GM12865 (cell line): ENCODE measurements around the gene ARHGEF40.
A peak's percentile ranks its signal among the peaks of the same experiment; 100 is the strongest.

Experiments used
- DNase-seq: peaks from one replicate; pipeline ENCODE4 v3.0.0; 2010; ENCODE audit warnings: low read depth
- H3K4me3 ChIP-seq: 2 replicates; pipeline ENCODE4 v1.5.1; 2011; ENCODE audit warnings: mild to moderate bottlenecking, low read depth, low read length, control low read depth
- TF ChIP-seq, protein P1 (sequence below): IDR thresholded peaks from 2 replicates; pipeline ENCODE4 v1.5.1; 2011; ENCODE audit warnings: low read length, control low read depth, low read depth, inconsistent platforms; ENCODE audit not compliant: insufficient read depth; ENCODE audit errors: missing control alignments

Gene ARHGEF40

DNA sequence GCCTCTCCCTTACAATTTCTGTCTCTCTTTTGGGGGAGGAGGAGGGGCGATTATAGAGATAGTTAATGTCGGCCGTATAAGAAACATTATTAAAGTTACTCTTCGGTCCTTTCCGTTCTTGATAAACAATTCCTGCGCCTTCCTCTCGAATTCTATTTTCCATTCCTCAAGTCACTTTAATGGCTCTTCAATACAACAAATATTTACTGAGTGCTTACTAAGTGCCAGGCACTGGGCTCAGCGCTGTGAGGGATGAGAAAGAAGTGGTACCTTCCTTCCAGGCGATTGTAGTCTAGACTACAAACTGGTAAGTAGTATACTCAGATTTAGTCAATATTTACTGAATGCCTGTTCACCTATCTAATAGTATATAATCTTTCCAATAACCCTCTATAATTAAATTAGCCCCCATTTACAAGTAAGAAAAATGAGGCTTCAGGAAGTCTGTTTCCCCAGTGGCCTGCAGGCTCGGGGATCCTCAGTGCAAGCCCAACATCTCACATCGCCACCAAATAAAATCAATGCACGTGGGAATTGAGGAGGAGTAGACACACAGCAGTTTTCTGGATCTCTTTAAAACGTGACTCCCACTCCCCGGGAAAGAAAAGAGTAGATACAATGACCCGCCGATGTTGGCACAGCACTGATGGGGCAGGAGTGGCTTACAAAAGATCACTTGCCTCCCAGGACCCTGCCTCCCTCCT is 28.9 kb downstream of the ARHGEF40 start:
- TF ChIP-seq, protein P1, sequence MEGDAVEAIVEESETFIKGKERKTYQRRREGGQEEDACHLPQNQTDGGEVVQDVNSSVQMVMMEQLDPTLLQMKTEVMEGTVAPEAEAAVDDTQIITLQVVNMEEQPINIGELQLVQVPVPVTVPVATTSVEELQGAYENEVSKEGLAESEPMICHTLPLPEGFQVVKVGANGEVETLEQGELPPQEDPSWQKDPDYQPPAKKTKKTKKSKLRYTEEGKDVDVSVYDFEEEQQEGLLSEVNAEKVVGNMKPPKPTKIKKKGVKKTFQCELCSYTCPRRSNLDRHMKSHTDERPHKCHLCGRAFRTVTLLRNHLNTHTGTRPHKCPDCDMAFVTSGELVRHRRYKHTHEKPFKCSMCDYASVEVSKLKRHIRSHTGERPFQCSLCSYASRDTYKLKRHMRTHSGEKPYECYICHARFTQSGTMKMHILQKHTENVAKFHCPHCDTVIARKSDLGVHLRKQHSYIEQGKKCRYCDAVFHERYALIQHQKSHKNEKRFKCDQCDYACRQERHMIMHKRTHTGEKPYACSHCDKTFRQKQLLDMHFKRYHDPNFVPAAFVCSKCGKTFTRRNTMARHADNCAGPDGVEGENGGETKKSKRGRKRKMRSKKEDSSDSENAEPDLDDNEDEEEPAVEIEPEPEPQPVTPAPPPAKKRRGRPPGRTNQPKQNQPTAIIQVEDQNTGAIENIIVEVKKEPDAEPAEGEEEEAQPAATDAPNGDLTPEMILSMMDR: no peak
- no peak for DNase-seq
- peak overlapping the region; percentile 51 for H3K4me3 ChIP-seq

DNA sequence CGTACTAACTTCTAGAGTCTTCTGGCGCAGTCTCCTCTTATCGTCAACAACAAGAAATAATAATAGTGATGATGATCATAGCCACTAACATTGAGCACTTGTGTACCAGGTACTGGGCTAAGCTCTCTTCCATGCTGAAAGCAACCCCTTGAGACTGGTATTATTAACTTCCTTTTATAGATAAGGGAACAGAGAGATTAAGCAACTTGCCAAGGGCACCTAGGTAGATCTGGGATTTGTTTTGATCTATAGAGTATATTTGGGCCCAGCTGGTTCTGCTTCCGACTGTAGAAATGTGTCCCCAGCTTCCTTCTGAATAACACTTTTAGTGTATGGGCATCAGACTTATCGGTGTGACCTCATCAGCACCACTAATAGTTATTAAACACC is 29.5 kb downstream of the ARHGEF40 start:
- no peak for DNase-seq
- H3K4me3 ChIP-seq: no peak overlapping the region
- TF ChIP-seq, protein P1: no peak

DNA sequence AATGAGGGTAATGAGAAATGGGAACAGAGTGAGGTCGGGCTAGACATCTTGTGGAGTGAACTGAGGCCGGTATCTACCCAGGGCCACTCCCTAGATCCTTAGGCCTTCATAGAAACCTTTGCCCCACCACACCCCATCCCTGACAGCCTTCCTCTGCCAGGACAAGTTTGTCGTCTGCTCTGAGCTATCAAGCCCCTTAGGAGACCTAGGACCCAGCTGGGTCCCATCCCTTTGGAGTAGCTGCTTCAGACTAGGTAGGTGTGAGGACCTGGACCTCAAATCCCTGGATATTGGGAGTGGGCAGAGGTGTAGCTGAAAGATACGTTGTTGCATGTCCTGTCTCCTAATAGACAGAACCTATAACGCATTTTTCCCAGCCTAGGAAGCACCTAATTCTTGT is 30.8 kb downstream of the ARHGEF40 start, which contains the start of gene TMEM253:
TMEM253 (plus strand) TSS at position 136 of the 400 bp plus-strand sequence. CDS start 278 bp downstream, outside the sequence.
- TF ChIP-seq, protein P1: no peak
- DNase-seq: no peak
- no peak within 1 kb of the TSS for H3K4me3 ChIP-seq

DNA sequence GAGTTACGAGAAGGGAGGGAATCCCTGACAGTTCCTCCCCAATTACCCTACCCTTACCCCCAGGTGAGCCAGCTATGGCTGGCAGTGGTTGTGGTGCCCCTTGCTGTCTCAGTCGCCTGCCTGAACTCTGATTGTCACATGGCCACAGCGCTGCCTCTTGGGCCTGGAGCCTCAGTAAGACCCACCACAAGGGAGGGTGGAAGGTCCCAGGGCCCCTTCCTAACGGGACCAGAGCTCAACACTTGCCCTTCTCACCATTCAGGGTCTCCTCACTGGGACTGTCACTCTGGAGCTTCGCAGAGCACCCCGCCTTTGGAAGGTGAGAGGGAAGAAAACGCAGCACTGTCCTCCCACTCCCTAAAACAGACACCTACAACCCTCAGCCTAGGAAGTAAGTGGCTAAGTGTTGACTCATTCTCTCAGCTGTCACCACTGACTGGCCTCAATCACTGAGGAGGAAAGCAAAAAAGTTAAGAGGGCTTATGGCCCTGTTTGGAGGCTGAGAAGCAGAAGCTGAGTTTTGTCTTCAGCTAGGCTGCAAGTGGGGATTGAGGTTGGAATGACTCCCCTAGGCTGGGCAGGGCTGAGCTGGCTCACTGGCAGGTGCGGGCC is 31.8 kb downstream of the ARHGEF40 start:
- H3K4me3 ChIP-seq: no peak overlapping the region
- TF ChIP-seq, protein P1: no peak
- no peak for DNase-seq

DNA sequence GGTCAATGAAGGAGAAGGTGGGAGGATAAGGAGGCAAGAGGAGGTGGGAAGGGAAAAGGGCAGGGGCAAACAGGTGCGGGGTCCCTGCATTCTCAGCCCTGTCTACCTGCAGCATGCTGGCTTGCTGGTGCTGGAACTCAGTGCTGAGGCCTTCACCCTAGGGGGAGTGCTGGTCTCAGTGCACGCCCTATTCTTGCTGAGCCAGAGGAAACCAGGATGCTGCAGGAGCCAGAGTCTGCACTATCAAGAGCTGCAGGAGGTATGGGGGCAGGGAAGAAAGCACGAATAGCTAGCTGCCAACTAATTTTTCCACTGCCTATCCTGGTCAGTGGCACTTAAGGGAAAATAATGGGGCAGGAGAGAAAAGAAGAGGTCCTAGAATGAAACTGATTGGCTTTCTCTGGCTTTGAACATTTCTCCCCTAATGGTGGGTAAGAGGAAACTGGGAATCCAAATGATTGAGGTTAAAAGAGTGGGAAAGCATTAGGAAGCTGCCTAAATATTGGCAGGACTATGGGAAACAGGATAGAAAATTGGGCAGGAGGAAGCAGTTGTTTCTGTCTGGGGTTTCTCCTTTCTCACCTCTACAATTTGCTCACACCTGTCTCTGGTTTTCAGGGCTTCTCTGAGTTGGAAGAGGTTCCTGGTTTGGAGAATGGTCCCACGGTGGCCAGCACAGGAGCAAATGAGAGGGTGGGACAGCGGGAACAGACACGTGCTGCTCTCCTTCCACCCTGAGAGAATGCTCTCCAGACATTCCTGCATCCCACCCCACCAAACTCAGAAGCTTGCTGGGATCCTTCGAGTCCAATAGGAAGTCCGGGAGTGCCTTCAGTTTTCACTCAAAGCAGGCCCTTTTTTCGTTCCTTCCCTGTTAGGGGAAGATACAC is 32.7 kb downstream of the ARHGEF40 start:
- TF ChIP-seq, protein P1: no peak
- DNase-seq: no peak
- peak overlapping the region; percentile 74 for H3K4me3 ChIP-seq

DNA sequence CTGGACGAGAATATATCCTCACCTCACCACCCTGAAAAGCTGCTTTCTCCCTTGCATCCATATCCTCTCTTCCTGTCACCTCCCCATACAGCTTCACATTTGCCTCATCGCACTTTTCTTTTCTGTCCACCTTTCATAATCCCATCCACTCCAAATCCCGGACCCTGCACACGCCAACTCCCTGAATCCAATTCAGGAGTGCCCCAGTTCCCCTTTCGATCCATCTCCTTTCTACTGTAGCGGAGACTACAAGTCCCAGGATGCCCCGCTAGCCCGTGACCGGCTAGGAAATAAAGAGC is 33.3 kb downstream of the ARHGEF40 start:
- peak overlapping the region; percentile 74 for H3K4me3 ChIP-seq
- DNase-seq: no peak
- TF ChIP-seq, protein P1: no peak
